ENCODE results near the gene BOC.
A peak's percentile ranks its signal among the peaks of the same experiment; 100 is the strongest.

BOC gene

GRCh38 chr3:113271594-113272384 lies 60.4 kb downstream of the BOC start:
- Histone ChIP-seq H3K9ac (ENCODE audit: low read length) (no peak overlapping the region), H3K4me3 (ENCODE audit: low read length) (no peak overlapping the region), H3K27ac (ENCODE audit: low read depth, low read length) (no peak overlapping the region), H3K36me3 (ENCODE audit: control insufficient read depth, insufficient read depth, low read length) (peaks cover 9% of the 10 kb centered on the region), H3K4me1 (ENCODE audit: control insufficient read depth, insufficient read depth, low read length) (peaks cover 17% of the 10 kb centered on the region), H3K27me3 (ENCODE audit: control insufficient read depth, insufficient read depth, low read length) (no peaks in the 10 kb centered on the region)

- H3K4me1 ChIP-seq (ENCODE audit: control insufficient read depth, insufficient read depth, low read length): peaks cover 21% of the 10 kb centered on the region
- peaks cover 9% of the 10 kb centered on the region for H3K36me3 ChIP-seq (ENCODE audit: control insufficient read depth, insufficient read depth, low read length)
- no peaks in the 10 kb centered on the region for H3K27me3 ChIP-seq (ENCODE audit: control insufficient read depth, insufficient read depth, low read length)
- no peak overlapping the region for H3K4me3 ChIP-seq (ENCODE audit: low read length)
- no peak overlapping the region for H3K9ac ChIP-seq (ENCODE audit: low read length)
- H3K27ac ChIP-seq (ENCODE audit: low read depth, low read length): no peak overlapping the region
Observed at GRCh38 chr3:113272385-113272779, 61.0 kb downstream of the BOC start.

- H3K4me3 ChIP-seq (ENCODE audit: low read length): no peak overlapping the region
- peaks cover 21% of the 10 kb centered on the region for H3K4me1 ChIP-seq (ENCODE audit: control insufficient read depth, insufficient read depth, low read length)
- no peak overlapping the region for H3K9ac ChIP-seq (ENCODE audit: low read length)
- no peaks in the 10 kb centered on the region for H3K27me3 ChIP-seq (ENCODE audit: control insufficient read depth, insufficient read depth, low read length)
- peaks cover 9% of the 10 kb centered on the region for H3K36me3 ChIP-seq (ENCODE audit: control insufficient read depth, insufficient read depth, low read length)
- H3K27ac ChIP-seq (ENCODE audit: low read depth, low read length): no peak overlapping the region
Observed at GRCh38 chr3:113273011-113273410, 61.7 kb downstream of the BOC start.

GRCh38 chr3:113273604-113274378 lies 62.4 kb downstream of the BOC start:
- peaks cover 13% of the 10 kb centered on the region for H3K36me3 ChIP-seq (ENCODE audit: control insufficient read depth, insufficient read depth, low read length)
- peaks cover 21% of the 10 kb centered on the region for H3K4me1 ChIP-seq (ENCODE audit: control insufficient read depth, insufficient read depth, low read length)
- no peak overlapping the region for H3K4me3 ChIP-seq (ENCODE audit: low read length)
- H3K27ac ChIP-seq (ENCODE audit: low read depth, low read length): no peak overlapping the region
- no peak overlapping the region for H3K9ac ChIP-seq (ENCODE audit: low read length)
- H3K27me3 ChIP-seq (ENCODE audit: control insufficient read depth, insufficient read depth, low read length): no peaks in the 10 kb centered on the region

GRCh38 chr3:113274425-113275257 lies 63.3 kb downstream of the BOC start:
- no peak overlapping the region for H3K9ac ChIP-seq (ENCODE audit: low read length)
- peaks cover 21% of the 10 kb centered on the region for H3K4me1 ChIP-seq (ENCODE audit: control insufficient read depth, insufficient read depth, low read length)
- peaks cover 19% of the 10 kb centered on the region for H3K36me3 ChIP-seq (ENCODE audit: control insufficient read depth, insufficient read depth, low read length)
- no peaks in the 10 kb centered on the region for H3K27me3 ChIP-seq (ENCODE audit: control insufficient read depth, insufficient read depth, low read length)
- no peak overlapping the region for H3K4me3 ChIP-seq (ENCODE audit: low read length)
- peak overlapping the region; percentile 81 for H3K27ac ChIP-seq (ENCODE audit: low read depth, low read length)

- Histone ChIP-seq H3K4me3 (ENCODE audit: low read length) (no peak overlapping the region), H3K36me3 (ENCODE audit: control insufficient read depth, insufficient read depth, low read length) (peaks cover 19% of the 10 kb centered on the region), H3K9ac (ENCODE audit: low read length) (no peak overlapping the region), H3K4me1 (ENCODE audit: control insufficient read depth, insufficient read depth, low read length) (peaks cover 21% of the 10 kb centered on the region), H3K27ac (ENCODE audit: low read depth, low read length) (peak overlapping the region; percentile 81), H3K27me3 (ENCODE audit: control insufficient read depth, insufficient read depth, low read length) (no peaks in the 10 kb centered on the region)
Observed at GRCh38 chr3:113275258-113275556, 63.9 kb downstream of the BOC start.

GRCh38 chr3:113275583-113275928 lies 64.2 kb downstream of the BOC start:
- H3K27ac ChIP-seq (ENCODE audit: low read depth, low read length): peak overlapping the region; percentile 81
- peaks cover 21% of the 10 kb centered on the region for H3K4me1 ChIP-seq (ENCODE audit: control insufficient read depth, insufficient read depth, low read length)

GRCh38 chr3:113275929-113276750 lies 64.8 kb downstream of the BOC start:
- H3K27ac ChIP-seq (ENCODE audit: low read depth, low read length): peak overlapping the region; percentile 81
- peaks cover 21% of the 10 kb centered on the region for H3K4me1 ChIP-seq (ENCODE audit: control insufficient read depth, insufficient read depth, low read length)
- H3K36me3 ChIP-seq (ENCODE audit: control insufficient read depth, insufficient read depth, low read length): peaks cover 26% of the 10 kb centered on the region
- H3K27me3 ChIP-seq (ENCODE audit: control insufficient read depth, insufficient read depth, low read length): no peaks in the 10 kb centered on the region
- peak overlapping the region; percentile 12 for H3K9ac ChIP-seq (ENCODE audit: low read length)
- H3K4me3 ChIP-seq (ENCODE audit: low read length): peak overlapping the region; percentile 39

More at GRCh38 chr3:113275583-113275928, 64.2 kb downstream of the BOC start:
- Histone ChIP-seq H3K9ac (ENCODE audit: low read length) (no peak overlapping the region), H3K36me3 (ENCODE audit: control insufficient read depth, insufficient read depth, low read length) (peaks cover 22% of the 10 kb centered on the region), H3K27me3 (ENCODE audit: control insufficient read depth, insufficient read depth, low read length) (no peaks in the 10 kb centered on the region), H3K4me3 (ENCODE audit: low read length) (no peak overlapping the region)

- Histone ChIP-seq H3K27ac (ENCODE audit: low read depth, low read length) (peak overlapping the region; percentile 81), H3K9ac (ENCODE audit: low read length) (peak overlapping the region; percentile 12), H3K4me1 (ENCODE audit: control insufficient read depth, insufficient read depth, low read length) (peaks cover 21% of the 10 kb centered on the region), H3K4me3 (ENCODE audit: low read length) (peak overlapping the region; percentile 39), H3K36me3 (ENCODE audit: control insufficient read depth, insufficient read depth, low read length) (peaks cover 30% of the 10 kb centered on the region), H3K27me3 (ENCODE audit: control insufficient read depth, insufficient read depth, low read length) (no peaks in the 10 kb centered on the region)
Observed at GRCh38 chr3:113276751-113277080, 65.4 kb downstream of the BOC start.

- H3K27ac ChIP-seq (ENCODE audit: low read depth, low read length): peak overlapping the region; percentile 12
- no peak overlapping the region for H3K9ac ChIP-seq (ENCODE audit: low read length)
- no peaks in the 10 kb centered on the region for H3K27me3 ChIP-seq (ENCODE audit: control insufficient read depth, insufficient read depth, low read length)
- peaks cover 21% of the 10 kb centered on the region for H3K4me1 ChIP-seq (ENCODE audit: control insufficient read depth, insufficient read depth, low read length)
- H3K4me3 ChIP-seq (ENCODE audit: low read length): no peak overlapping the region
- H3K36me3 ChIP-seq (ENCODE audit: control insufficient read depth, insufficient read depth, low read length): peaks cover 30% of the 10 kb centered on the region
Observed at GRCh38 chr3:113277414-113277813, 66.1 kb downstream of the BOC start.

GRCh38 chr3:113277941-113278598 lies 66.7 kb downstream of the BOC start:
- Histone ChIP-seq H3K36me3 (ENCODE audit: control insufficient read depth, insufficient read depth, low read length) (peaks cover 31% of the 10 kb centered on the region), H3K27me3 (ENCODE audit: control insufficient read depth, insufficient read depth, low read length) (no peaks in the 10 kb centered on the region), H3K27ac (ENCODE audit: low read depth, low read length) (peak overlapping the region; percentile 10), H3K4me1 (ENCODE audit: control insufficient read depth, insufficient read depth, low read length) (peaks cover 21% of the 10 kb centered on the region), H3K4me3 (ENCODE audit: low read length) (no peak overlapping the region), H3K9ac (ENCODE audit: low read length) (no peak overlapping the region)

Measured in rectal smooth muscle tissue (tissue), 1 donor.